Lung (tissue), 12 donors: Measurements from ENCODE around the gene FAM53C. TPM values are rescaled to one million over a fixed set of nuclear protein-coding genes. Genes with fewer than 3 reads are reported as not detected.

ENCODE experiments used
- ATAC-seq: fragments of 200-7000 bp; cut with Tn5 transposase; one replicate; pipeline ENCODE4 v1.9.1; 2020; ENCODE audit warnings: moderate number of reproducible peaks; ENCODE audit not compliant: insufficient read depth, low FRiP score
- DNase-seq, 3 donors: peaks; one replicate each; pipeline ENCODE4 v3.0.0-alpha.2; 2013 to 2017
- H3K27ac ChIP-seq, 2 donors: one replicate each; pipeline ENCODE4 v1.5.1; 2013; ENCODE audit warnings: mild to moderate bottlenecking in 2 of 2, moderate library complexity in 2 of 2, control low read depth in 1 of 2, inconsistent platforms in 1 of 2, low read depth in 1 of 2, low read length in 1 of 2
- H3K27me3 ChIP-seq, 3 donors: one replicate each; pipeline ENCODE4 v1.5.1; 2013; ENCODE audit warnings: low read length in 2 of 3; ENCODE audit not compliant: control insufficient read depth in 3 of 3, insufficient read depth in 3 of 3
- H3K36me3 ChIP-seq, 4 donors: one replicate each; pipeline ENCODE4 v1.5.1; 2013; ENCODE audit warnings: low read length in 4 of 4, mild to moderate bottlenecking in 1 of 4, moderate library complexity in 1 of 4; ENCODE audit not compliant: control insufficient read depth in 4 of 4, insufficient read depth in 4 of 4
- H3K4me1 ChIP-seq, 5 donors: one replicate each; pipeline ENCODE4 v1.5.1; 2013; ENCODE audit warnings: low read length in 5 of 5, mild to moderate bottlenecking in 2 of 5, moderate library complexity in 1 of 5; ENCODE audit not compliant: control insufficient read depth in 5 of 5, insufficient read depth in 5 of 5
- H3K4me3 ChIP-seq: one replicate; pipeline ENCODE4 v1.5.1; 2013; ENCODE audit warnings: mild to moderate bottlenecking, control low read depth, moderate library complexity
- H3K9ac ChIP-seq, 2 donors: one replicate each; pipeline ENCODE4 v1.5.1; 2013; ENCODE audit warnings: low read length in 2 of 2, control low read depth in 1 of 2; ENCODE audit not compliant: insufficient read depth in 1 of 2
- H3K9me3 ChIP-seq, 4 donors: one replicate each; pipeline ENCODE4 v1.5.1; 2013; ENCODE audit warnings: low read length in 3 of 4, mild to moderate bottlenecking in 1 of 4, moderate library complexity in 1 of 4; ENCODE audit not compliant: control insufficient read depth in 4 of 4, insufficient read depth in 3 of 4
- WGBS, 2 donors: extraction: QIAGEN DNeasy Blood & Tissue Kit; methylation state at CpG; one replicate each; pipeline ENCODE4 v1.1.7; 2013; 5-methylcytosine and 5-hydroxymethylcytosine counted together
- polyA plus RNA-seq, 2 donors: library from polyadenylated mRNA; stranded (reverse); fragments of 200-250 nt; gene quantifications; one replicate each; pipeline ENCODE4 v1.2.1, GENCODE V29; 2013
- total RNA-seq, 2 donors: library from RNA; depleted of rRNA in 1 of 2; stranded (reverse); fragments of >200 nt in 1 of 2; gene quantifications; one replicate each; pipeline ENCODE4 v1.2.1, GENCODE V29; 2014 to 2021
- TF ChIP-seq, protein P1 (sequence below): IDR thresholded peaks from 2 replicates; pipeline ENCODE4 v1.5.1; 2012; ENCODE audit warnings: mild to moderate bottlenecking; ENCODE audit errors: control extremely low read depth, extremely low read depth
- donor health status: control.
- donor health status: control.
- donor health status: Bipolar disorder and iron deficiency.
- donor health status: healthy.
- donor health status: DM: yes; HTN: yes; CAD: no.

The FAM53C gene
- total and polyA plus RNA-seq, 4 donors = 8.2 to 28.0 (median 21.1) TPM

DNA sequence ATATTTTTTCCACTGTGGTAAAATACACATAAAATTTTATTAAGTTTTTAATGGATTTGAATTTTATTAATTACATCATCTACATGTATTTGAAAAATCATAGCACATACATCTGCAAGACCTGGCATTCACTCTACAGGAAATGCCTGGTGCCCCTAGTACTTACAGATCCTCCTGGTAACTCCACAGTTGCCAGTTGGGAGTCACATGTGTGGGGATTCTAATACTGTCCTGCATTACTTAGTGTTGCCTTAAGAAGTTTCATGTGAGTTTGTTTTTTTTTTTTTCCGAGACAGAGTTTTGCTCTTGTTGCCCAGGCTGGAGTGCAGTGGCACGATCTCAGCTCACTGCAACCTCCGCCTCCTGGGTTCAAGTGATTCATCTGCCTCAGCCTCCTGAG lies 32.5 kb downstream of the FAM53C start:
- Histone ChIP-seq H3K27me3 (no peaks in the 10 kb centered on the region), H3K36me3 (peaks cover 2 to 8% (median 2%) of the 10 kb centered on the region in 4 donors), H3K9me3 (no peaks in the 10 kb centered on the region), H3K9ac (no peak overlapping the region), H3K4me1 (peaks cover 0 to 24% (median 4%) of the 10 kb centered on the region in 5 donors), H3K4me3 (no peak overlapping the region), H3K27ac (no peak overlapping the region)
- TF ChIP-seq, protein P1, sequence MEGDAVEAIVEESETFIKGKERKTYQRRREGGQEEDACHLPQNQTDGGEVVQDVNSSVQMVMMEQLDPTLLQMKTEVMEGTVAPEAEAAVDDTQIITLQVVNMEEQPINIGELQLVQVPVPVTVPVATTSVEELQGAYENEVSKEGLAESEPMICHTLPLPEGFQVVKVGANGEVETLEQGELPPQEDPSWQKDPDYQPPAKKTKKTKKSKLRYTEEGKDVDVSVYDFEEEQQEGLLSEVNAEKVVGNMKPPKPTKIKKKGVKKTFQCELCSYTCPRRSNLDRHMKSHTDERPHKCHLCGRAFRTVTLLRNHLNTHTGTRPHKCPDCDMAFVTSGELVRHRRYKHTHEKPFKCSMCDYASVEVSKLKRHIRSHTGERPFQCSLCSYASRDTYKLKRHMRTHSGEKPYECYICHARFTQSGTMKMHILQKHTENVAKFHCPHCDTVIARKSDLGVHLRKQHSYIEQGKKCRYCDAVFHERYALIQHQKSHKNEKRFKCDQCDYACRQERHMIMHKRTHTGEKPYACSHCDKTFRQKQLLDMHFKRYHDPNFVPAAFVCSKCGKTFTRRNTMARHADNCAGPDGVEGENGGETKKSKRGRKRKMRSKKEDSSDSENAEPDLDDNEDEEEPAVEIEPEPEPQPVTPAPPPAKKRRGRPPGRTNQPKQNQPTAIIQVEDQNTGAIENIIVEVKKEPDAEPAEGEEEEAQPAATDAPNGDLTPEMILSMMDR = no peak
- WGBS, 2 donors = 85 to 86% methylated on average over 3 of the region's 3 CpGs
- ATAC-seq (no peak), DNase-seq (no peak)

DNA sequence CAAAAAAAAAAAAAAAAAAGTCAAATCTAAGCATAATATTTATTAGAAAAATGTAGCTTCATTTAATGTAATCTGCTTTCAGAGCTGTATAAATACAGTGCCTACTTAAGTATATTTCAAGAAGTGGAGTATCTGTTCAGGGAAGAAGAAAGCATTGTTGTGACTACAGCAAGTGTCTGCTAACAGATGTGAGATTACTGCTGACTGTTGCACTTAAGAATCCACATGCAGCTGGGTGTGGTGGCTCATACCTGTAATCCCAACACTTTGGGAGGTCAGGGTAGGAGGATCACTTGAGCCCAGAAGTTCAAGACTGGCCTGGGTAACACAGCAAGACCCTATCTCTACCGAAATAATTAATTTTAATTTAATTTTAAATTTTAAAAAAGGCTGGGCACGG lies 33.4 kb downstream of the FAM53C start:
- Histone ChIP-seq H3K9me3 (no peaks in the 10 kb centered on the region), H3K27me3 (no peaks in the 10 kb centered on the region), H3K9ac (no peak overlapping the region), H3K36me3 (peaks cover 2 to 9% (median 2%) of the 10 kb centered on the region in 4 donors), H3K4me1 (peaks cover 0 to 24% (median 4%) of the 10 kb centered on the region in 5 donors), H3K4me3 (no peak overlapping the region), H3K27ac (no peak overlapping the region)
- TF ChIP-seq, protein P1 = no peak
- DNase-seq = no peak
- WGBS, 2 donors = 93 to 98% methylated on average over 2 of the region's 2 CpGs
- ATAC-seq = no peak

DNA sequence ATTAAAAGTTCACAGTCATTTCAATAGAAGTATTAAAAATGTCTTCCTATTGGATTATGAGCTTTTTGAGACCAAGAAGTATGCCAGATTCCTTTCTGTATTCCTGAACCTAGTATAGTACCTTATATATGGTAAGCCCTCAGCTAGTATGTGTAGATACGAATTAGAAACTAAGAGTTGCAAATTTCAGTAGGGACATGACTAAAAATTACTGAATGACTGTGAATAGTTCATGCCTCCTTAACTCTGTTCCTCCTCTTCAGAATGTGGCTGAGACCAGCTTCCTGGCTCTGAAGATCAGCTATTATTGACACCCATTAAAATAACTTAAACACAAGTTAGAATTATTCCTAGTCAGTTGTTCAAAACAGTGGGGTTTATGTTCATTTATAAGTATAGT lies 34.2 kb downstream of the FAM53C start:
- 73 to 88% methylated on average over 1 of the region's 1 CpG for WGBS, 2 donors
- DNase-seq (no peak), ATAC-seq (no peak)

More for the DNA sequence above, 34.2 kb downstream of the FAM53C start:
- Histone ChIP-seq H3K27me3 (no peaks in the 10 kb centered on the region), H3K4me1 (peaks cover 0 to 19% (median 2%) of the 10 kb centered on the region in 5 donors), H3K36me3 (peaks cover 3 to 9% (median 6%) of the 10 kb centered on the region in 4 donors), H3K4me3 (no peak overlapping the region), H3K9ac (no peak overlapping the region), H3K9me3 (no peaks in the 10 kb centered on the region), H3K27ac (no peak overlapping the region)
- TF ChIP-seq, protein P1 = no peak
